HL-60 (cell line): ENCODE data around the gene SPATA13.

Experiments
- DNase-seq, 2 experiments: peaks; one replicate each; pipeline ENCODE4 v3.0.0-alpha.2; 2010 to 2020; ENCODE audit warnings: low read depth in 1 of 2, low spot score in 1 of 2
- H3K27ac ChIP-seq: fragments of 250-450 bp; sonication (Bioruptor Pico); replicated peaks from 2 replicates; pipeline ENCODE4 v1.5.1; 2020; ENCODE audit warnings: mild to moderate bottlenecking, moderate library complexity
- H3K27me3 ChIP-seq: fragments of 250-450 bp; sonication (Bioruptor Pico); 2 replicates; pipeline ENCODE4 v1.5.1; 2021; ENCODE audit warnings: mild to moderate bottlenecking, moderate library complexity; ENCODE audit not compliant: insufficient read depth, poor library complexity, severe bottlenecking
- H3K4me3 ChIP-seq: replicated peaks from 2 replicates; pipeline ENCODE4 v1.5.1; 2011; ENCODE audit warnings: mild to moderate bottlenecking, control low read depth, low read length; ENCODE audit not compliant: insufficient read depth
- CTCF ChIP-seq: IDR thresholded peaks from one replicate; pipeline ENCODE4 v1.5.1; 2011; ENCODE audit warnings: low read length, control low read depth, inconsistent platforms; ENCODE audit not compliant: insufficient read depth
- GABPA ChIP-seq: IDR thresholded peaks from 2 replicates; pipeline ENCODE4 v1.6.1; 2012; ENCODE audit warnings: low read depth
- POLR2AphosphoS5 ChIP-seq: IDR thresholded peaks from 2 replicates; pipeline ENCODE4 v1.6.1; 2012; ENCODE audit warnings: low read depth
- REST ChIP-seq: IDR thresholded peaks from 2 replicates; pipeline ENCODE4 v1.6.1; 2012; ENCODE audit warnings: low read depth; ENCODE audit not compliant: insufficient replicate concordance
- SPI1 ChIP-seq: IDR thresholded peaks from 2 replicates; pipeline ENCODE4 v1.6.1; 2012; ENCODE audit warnings: low read depth, mild to moderate bottlenecking, borderline replicate concordance

The SPATA13 gene

GRCh38 chr13:24161980-24162525, 1.5 kb downstream of the SPATA13 start:
- H3K27me3 ChIP-seq = peaks cover 25% of the 10 kb centered on the region
- no peak for DNase-seq
- no peak overlapping the region for H3K4me3 ChIP-seq
- no peak for TF ChIP-seq GABPA
- no peak for TF ChIP-seq POLR2AphosphoS5
- no peak for TF ChIP-seq SPI1
- no peak for TF ChIP-seq REST
- TF ChIP-seq CTCF = no peak
- H3K27ac ChIP-seq = no peak overlapping the region

- TF ChIP-seq GABPA = no peak
- TF ChIP-seq POLR2AphosphoS5 = no peak
- Histone ChIP-seq H3K27me3 (peaks cover 25% of the 10 kb centered on the region), H3K4me3 (no peak overlapping the region), H3K27ac (no peak overlapping the region)
- no peak for DNase-seq
These were observed 2.1 kb downstream of the SPATA13 start for GRCh38 chr13:24162604-24163003.

- peaks cover 21% of the 10 kb centered on the region for H3K27me3 ChIP-seq
- H3K4me3 ChIP-seq = no peak overlapping the region
- H3K27ac ChIP-seq = no peak overlapping the region
- no peak for DNase-seq
- TF ChIP-seq SPI1 = no peak
These were observed 5.2 kb downstream of the SPATA13 start for GRCh38 chr13:24165746-24166145.

- Histone ChIP-seq H3K27me3 (peaks cover 13% of the 10 kb centered on the region), H3K4me3 (no peak overlapping the region), H3K27ac (no peak overlapping the region)
- no peak for DNase-seq
- TF ChIP-seq CTCF (no peak), SPI1 (no peak), REST (no peak), POLR2AphosphoS5 (no peak), GABPA (no peak)
These were observed 6.0 kb downstream of the SPATA13 start for GRCh38 chr13:24166561-24166960.
